ENCODE results near the gene DYNC1LI1.
A peak's percentile ranks its signal among the peaks of the same experiment; 100 is the strongest.
"Not testable (repeated sequence)": the region's sequence is repeated elsewhere in the genome, so short reads cannot be mapped to it uniquely, and the experiment has no call there.

DYNC1LI1 gene

GRCh38 chr3:32583708-32584107 is 13.1 kb upstream of the DYNC1LI1 start:
- no peak for DNase-seq (ENCODE audit: low read depth)

DNA sequence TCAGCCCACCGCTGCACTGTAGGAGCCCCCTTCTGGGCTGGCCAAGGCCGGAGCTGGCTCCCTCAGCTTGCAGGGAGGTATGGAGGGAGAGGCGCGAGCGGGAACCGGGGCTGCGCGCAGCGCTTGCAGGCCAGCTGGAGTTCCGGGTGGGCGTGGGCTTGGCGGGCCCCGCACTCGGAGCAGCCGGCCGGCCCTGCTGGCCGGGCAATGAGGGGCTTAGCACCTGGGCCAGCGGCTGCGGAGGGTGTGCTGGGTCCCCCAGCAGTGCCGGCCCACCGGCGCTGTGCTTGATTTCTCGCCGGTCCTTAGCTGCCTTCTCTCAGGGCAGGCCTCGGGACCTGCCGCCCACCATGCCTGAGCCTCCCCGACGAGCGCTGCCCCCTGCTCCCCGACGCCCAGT is 8.0 kb upstream of the DYNC1LI1 start:
- not testable (repeated sequence) for DNase-seq (ENCODE audit: low read depth)

DNA sequence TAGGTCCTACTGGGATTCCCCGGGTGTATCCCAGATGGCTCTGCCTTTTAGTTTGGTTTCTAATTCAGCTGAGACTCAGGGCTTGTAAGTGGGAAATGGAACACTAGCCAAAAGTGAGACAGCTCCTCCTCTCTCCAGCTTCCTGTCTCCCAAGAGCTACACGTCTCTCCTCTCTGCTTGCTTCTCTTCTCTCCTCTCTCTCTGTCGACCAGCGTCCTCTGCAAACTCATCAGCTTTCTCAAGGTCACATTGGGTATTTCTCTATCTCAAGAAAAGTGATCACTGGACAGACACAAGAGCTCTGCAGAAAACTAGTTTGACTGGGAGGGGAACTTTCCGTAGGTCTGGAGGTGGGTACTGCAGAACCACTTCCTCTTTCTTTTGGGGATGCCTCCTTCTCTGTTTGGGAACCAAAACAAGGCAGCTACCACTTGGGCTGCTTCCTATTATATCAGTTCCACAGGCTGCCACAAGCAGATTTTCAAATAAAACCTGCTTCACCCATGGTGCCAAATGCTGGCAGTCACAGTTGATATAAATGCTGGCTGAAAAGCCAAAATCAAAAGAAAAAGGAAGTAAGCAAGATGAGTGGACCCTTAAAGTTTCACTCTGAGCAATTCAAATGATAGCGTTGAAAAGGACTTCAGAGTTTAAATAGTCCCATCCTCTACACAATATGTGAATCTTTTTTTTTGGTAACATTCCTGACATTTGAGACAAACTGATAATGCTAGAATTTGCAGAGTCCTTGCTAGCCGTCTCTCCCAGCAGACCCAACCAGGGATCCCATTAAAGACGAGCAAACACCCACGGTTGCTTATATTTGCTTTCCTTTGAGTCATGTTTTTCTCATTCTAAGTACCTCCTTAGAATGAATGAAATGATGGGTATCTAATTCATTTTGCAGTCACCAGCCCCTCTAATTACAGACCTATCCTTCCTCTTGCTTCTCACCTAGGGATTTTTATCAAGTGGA is 7.2 kb upstream of the DYNC1LI1 start:
- DNase-seq (ENCODE audit: low read depth) = peak; percentile 36

- DNase-seq (ENCODE audit: low read depth) = no peak
These were observed 6.5 kb upstream of the DYNC1LI1 start for GRCh38 chr3:32577174-32577573.

- DNase-seq (ENCODE audit: low read depth) = no peak
These were observed 4.9 kb upstream of the DYNC1LI1 start for GRCh38 chr3:32575451-32576113.

DNA sequence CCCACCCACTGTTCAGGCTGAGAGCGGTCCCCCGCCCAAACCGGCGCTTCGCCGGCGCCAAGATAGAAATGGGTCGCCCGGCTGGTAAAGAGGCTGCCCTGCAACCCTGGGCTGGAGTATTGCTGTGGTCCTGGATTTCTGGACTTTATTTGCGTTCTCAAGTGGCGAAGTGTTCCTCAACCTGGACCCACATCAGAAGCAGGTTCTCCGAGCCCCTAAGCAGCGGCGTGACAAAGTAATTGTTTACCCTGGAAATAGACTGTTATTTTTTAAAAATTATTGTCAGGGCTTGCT is 481 bp upstream of the DYNC1LI1 start:
- DNase-seq (ENCODE audit: low read depth) = no peak

DNA sequence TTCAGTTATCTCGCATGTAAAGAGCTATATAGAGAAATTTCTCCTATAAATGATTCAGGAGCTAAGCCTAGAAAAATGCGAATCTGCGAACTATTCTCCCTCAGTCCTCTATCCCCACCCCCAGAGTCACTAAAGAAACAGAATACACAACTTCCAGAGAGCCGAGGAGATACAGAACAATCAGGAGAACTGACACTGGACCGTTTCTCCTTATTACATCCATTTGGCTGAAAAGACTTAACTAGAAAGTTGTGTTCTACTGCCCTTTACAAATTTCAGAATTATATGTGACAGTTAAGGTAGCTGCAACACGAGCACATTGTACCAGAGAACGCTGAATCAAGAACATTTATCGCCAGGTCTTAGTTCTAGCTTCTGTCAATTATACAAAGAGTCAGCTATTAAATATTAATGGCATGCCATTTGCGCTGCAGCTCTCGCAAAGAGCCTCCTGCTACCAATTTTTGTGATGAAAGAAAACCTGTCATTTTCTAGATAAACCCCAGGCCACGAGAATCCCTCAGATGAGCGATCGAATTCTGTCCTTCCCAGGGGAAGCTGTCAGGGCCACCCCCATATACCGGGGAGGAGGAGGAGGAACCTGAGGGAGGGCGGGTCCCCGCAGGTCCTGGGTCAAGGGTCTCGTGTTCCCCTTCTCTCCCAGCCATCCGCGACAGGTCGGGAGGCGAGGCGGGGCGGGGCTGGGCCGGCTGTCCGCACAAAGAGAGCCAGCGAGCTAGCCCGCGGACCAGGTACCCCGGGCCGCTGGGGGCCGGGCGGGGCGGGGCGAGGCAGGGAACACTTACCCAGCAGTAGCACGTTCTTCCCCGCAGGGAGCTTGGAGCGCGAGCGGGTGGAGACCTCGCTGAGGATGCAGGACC is 878 bp downstream of the DYNC1LI1 start:
- peak; percentile 38 for DNase-seq (ENCODE audit: low read depth)

GRCh38 chr3:32568953-32569352 is 1.7 kb downstream of the DYNC1LI1 start:
- DNase-seq (ENCODE audit: low read depth) = no peak

GRCh38 chr3:32564195-32564594 is 6.5 kb downstream of the DYNC1LI1 start:
- no peak for DNase-seq (ENCODE audit: low read depth)

- no peak for DNase-seq (ENCODE audit: low read depth)
These were observed 8.0 kb downstream of the DYNC1LI1 start for GRCh38 chr3:32562640-32563039.

DNA sequence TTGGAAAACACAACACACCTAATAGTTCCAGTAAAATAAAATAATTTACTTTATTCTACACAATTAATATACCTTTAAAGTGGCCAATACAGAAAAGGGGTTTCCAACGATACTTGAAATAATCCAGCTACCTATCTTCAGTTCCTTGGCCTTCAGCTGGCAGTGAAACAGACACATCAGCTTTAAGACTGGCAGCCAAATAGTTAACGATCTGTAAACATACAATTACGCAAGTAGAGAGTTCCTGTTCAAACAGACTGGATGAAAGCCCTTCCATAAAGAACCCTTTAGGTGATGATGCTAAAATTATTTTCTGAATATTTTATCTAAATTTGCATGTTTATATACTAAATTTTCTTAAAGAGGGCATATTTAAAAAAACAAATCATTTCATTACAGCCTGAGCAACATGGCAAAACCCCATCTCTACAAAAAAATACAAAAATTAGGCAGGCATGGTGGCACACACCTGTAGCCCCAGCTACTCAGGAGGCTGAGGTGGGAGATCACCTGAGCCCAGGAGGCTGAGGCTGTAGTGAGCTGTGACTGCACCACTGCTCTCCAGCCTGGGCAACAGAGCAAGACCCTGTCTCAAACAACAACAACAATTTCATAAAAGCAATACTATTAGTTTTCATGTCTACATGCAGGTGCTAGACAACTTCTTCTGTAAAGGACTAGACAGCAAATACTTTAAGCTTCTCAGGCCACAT is 12.9 kb downstream of the DYNC1LI1 start:
- no peak for DNase-seq (ENCODE audit: low read depth)

- no peak for DNase-seq (ENCODE audit: low read depth)
These were observed 14.3 kb downstream of the DYNC1LI1 start for GRCh38 chr3:32556332-32556731.

DNA sequence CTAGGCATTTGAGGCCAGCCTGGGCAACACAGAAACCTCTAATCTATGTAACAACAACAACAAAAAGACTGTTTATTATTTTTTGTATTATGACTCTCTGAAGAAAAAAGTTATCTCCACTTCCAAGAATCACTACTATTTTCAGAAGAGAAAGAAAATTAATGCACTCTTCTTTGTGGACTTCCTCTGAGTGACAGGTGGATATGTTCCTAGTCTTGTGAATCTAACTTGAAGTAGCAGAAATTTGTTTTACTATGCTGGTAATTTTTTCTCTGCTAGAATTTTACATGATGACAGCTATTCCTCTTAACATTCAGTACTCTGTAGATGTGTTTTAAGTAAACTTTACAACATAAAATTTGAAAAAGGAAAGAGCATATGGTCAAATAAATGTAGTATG is 16.7 kb downstream of the DYNC1LI1 start:
- no peak for DNase-seq (ENCODE audit: low read depth)

GRCh38 chr3:32553459-32553858 is 17.2 kb downstream of the DYNC1LI1 start:
- DNase-seq (ENCODE audit: low read depth) = no peak

GRCh38 chr3:32552013-32552412 is 18.6 kb downstream of the DYNC1LI1 start:
- no peak for DNase-seq (ENCODE audit: low read depth)

- no peak for DNase-seq (ENCODE audit: low read depth)
These were observed 19.2 kb downstream of the DYNC1LI1 start for GRCh38 chr3:32551496-32551895.

- no peak for DNase-seq (ENCODE audit: low read depth)
These were observed 19.6 kb downstream of the DYNC1LI1 start for GRCh38 chr3:32551087-32551486.

DNA sequence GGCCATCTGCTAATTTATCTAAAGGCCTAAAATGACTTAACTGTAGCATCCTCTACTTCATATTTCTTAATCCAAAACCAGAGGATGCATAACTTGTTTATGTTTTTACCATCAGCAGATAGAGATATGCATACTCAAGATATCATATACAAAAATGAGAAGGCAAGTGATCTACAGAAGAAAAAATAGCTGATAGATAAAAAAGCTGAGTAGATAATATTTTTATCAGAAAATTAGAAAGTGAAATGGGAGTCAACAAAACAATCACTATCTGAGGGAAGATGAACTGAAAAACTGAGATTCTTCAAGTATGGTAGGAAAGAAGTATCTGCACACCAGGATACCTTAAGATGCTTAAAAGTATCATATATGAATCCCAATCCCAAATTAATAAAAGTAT is 25.4 kb downstream of the DYNC1LI1 start:
- no peak for DNase-seq (ENCODE audit: low read depth)

GRCh38 chr3:32544894-32545293 is 25.8 kb downstream of the DYNC1LI1 start:
- no peak for DNase-seq (ENCODE audit: low read depth)

DNA sequence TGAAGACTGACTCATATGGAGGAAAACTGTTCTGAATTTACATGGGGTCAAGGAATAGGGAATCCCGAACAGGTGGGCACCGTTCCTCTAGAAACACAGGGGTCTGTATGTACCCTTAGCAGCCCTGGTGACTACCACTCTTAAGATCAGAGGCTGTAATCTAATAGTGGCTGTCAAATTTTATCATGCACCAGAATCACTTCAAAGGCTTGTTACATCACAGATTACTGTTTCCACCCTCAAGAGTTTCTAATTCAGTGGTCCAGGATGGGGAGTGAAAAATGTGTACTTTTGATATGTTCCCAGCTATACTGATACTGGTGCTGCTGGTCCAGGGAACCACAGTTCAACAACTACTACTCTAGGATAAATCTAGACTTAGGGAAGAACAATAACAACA is 27.9 kb downstream of the DYNC1LI1 start:
- DNase-seq (ENCODE audit: low read depth) = no peak

DNA sequence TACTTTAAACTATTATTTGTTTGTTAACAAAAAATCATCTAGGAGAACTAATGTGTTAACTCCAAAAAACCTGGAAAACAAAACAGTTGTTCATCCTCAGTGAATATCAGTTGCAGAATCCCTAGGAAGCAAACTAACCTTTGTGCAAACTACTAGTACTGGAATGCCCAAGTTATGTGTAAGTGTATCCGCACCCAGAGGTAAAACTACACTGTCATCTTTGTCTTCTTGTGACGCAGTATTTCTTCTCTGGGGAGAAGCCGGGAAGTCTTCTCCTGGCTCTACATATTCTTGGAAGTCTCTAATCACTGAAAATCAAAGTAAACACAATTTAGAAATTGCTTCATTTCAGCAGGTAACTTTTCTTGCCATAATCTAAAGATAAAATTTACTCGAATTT is 29.8 kb downstream of the DYNC1LI1 start:
- no peak for DNase-seq (ENCODE audit: low read depth)

DNA sequence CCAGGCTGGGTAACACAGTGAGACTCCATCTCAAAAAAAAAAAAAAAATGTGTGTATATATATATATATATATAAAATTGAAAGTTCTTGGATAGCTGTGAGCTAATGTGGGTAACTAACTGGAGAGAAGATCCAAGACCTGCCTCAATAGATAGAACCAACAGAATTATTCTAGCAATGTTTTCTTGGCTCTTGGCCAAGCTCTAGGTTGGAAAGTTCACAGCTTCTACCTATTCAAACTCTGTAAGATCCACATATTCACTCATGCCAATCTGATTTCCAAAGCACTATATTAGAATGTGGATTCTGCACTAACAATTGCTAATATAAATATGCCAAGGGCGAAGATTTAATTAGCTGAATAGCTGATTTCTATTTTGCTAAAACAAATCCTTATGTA is 38.2 kb downstream of the DYNC1LI1 start:
- no peak for DNase-seq (ENCODE audit: low read depth)
